Spleen (tissue), 11 donors: Measurements from ENCODE around the gene ZBTB34. TPM values are rescaled to one million over a fixed set of nuclear protein-coding genes. Genes with fewer than 3 reads are reported as not detected.

Source experiments
- DNase-seq: peaks from one replicate; pipeline ENCODE4 v3.0.0-alpha.2; 2020
- H3K27ac ChIP-seq, 8 donors: fragments of 200-600 bp; sonication (generic) in 7 of 8; 1 replicate in 4 of 8; 2 replicates in 4 of 8; pipeline versions ENCODE4 v1.5.0 to v1.8.0; 2016 to 2021; ENCODE audit warnings: inconsistent platforms in 4 of 8, mild to moderate bottlenecking in 4 of 8, moderate library complexity in 1 of 8
- H3K27me3 ChIP-seq, 7 donors: fragments of 200-600 bp; sonication (generic) in 6 of 7; replicated peaks in 1 of 7; 1 replicate in 4 of 7; 2 replicates in 3 of 7; pipeline versions ENCODE4 v1.5.0 to v1.8.0; 2016 to 2021; ENCODE audit warnings: inconsistent platforms in 3 of 7, mild to moderate bottlenecking in 1 of 7
- H3K36me3 ChIP-seq, 6 donors: fragments of 200-600 bp; sonication (generic) in 5 of 6; 1 replicate in 4 of 6; 2 replicates in 2 of 6; pipeline versions ENCODE4 v1.5.0 to v1.8.0; 2016 to 2021; ENCODE audit warnings: inconsistent platforms in 2 of 6
- H3K4me1 ChIP-seq, 6 donors: fragments of 200-600 bp; sonication (generic) in 5 of 6; 1 replicate in 3 of 6; 2 replicates in 3 of 6; pipeline versions ENCODE4 v1.5.0 to v1.8.0; 2016 to 2021; ENCODE audit warnings: inconsistent platforms in 3 of 6
- H3K4me3 ChIP-seq, 8 donors: fragments of 200-600 bp; sonication (generic) in 7 of 8; 1 replicate in 4 of 8; 2 replicates in 4 of 8; pipeline versions ENCODE4 v1.5.0 to v1.8.0; 2016 to 2021; ENCODE audit warnings: inconsistent platforms in 4 of 8, mild to moderate bottlenecking in 4 of 8, moderate library complexity in 2 of 8
- H3K9me3 ChIP-seq, 8 donors: fragments of 200-600 bp; sonication (generic) in 7 of 8; 1 replicate in 4 of 8; 2 replicates in 4 of 8; pipeline versions ENCODE4 v1.5.0 to v1.8.0; 2016 to 2021; ENCODE audit warnings: inconsistent platforms in 4 of 8
- CTCF ChIP-seq, 11 experiments: fragments of 200-600 bp in 7 of 11; fragments of 450-650 bp in 4 of 11; sonication (generic) in 4 of 11; IDR thresholded peaks in 8 of 11; conservative IDR thresholded peaks in 3 of 11; 1 replicate in 7 of 11; 2 replicates in 4 of 11; pipeline versions ENCODE4 v1.4.0 to v1.8.0; 2016 to 2021; ENCODE audit warnings: antibody characterized with exemption in 11 of 11, inconsistent platforms in 4 of 11, mild to moderate bottlenecking in 1 of 11
- POLR2A ChIP-seq, 3 donors: fragments of 450-650 bp; IDR thresholded peaks; one replicate each; pipeline ENCODE4 v1.5.1; 2017; ENCODE audit warnings: antibody characterized with exemption in 3 of 3, mild to moderate bottlenecking in 1 of 3
- POLR2AphosphoS5 ChIP-seq, 3 donors: sonication (generic); formaldehyde crosslinking; IDR thresholded peaks; one replicate each; pipeline ENCODE4 v1.5.1; 2017; ENCODE audit warnings: antibody characterized with exemption in 3 of 3
- WGBS, 5 donors: extraction: QIAGEN DNeasy Blood & Tissue Kit in 3 of 5; methylation state at CpG; one replicate each; pipeline versions ENCODE4 v1.1.5 to v1.1.7; 2013 to 2018; 5-methylcytosine and 5-hydroxymethylcytosine counted together
- intact Hi-C: fragments of 100-400 bp; cut with DNase I; formaldehyde crosslinking; loops from one replicate; pipeline ENCODE4 v1.15.0; 2023; ENCODE audit warnings: low total_unique reads
- polyA plus RNA-seq, 3 donors: library from polyadenylated mRNA; stranded (reverse); fragments of 200-250 nt; gene quantifications; one replicate each; pipeline ENCODE4 v1.2.1, GENCODE V29; 2013
- total RNA-seq, 7 donors: library from RNA; depleted of rRNA in 3 of 7; stranded (reverse); fragments of >200 nt in 3 of 7; fragmentation: NEBNext Ultra II Directional in 4 of 7; extraction: Animal tissue kit (Norgen Biotek cat#: 25700) in 4 of 7; gene quantifications; one replicate each; pipeline versions ENCODE4 v1.1.0 to v1.2.1, GENCODE V29; 2016 to 2021
- donor health status: healthy with polysubstance abuse.
- donor health status: DM: no; HTN: no; CAD: no; lungs with moderate emphysema.
- donor health status: DM: no; HTN: no; CAD: no.
- donor health status: Bipolar disorder and iron deficiency.
- donor health status: healthy.
- donor health status: DM: no; HTN: no; CAD: no.
- donor health status: DM: yes; HTN: yes; CAD: no.

ZBTB34 gene
- total and polyA plus RNA-seq, 10 donors: 2.1 to 28.9 (median 15.1) TPM

- Histone ChIP-seq H3K4me3 (no peak overlapping the region), H3K27ac (no peak overlapping the region), H3K27me3 (no peaks in the 10 kb centered on the region), H3K4me1 (no peaks in the 10 kb centered on the region), H3K9me3 (no peaks in the 10 kb centered on the region), H3K36me3 (peaks cover 0 to under 1% (median 0%) of the 10 kb centered on the region in 6 donors)
- WGBS, 5 donors: 71 to 80% (median 79%) methylated on average over 2 of the region's 2 CpGs
- intact Hi-C loops: no loop called here
- no peak for TF ChIP-seq POLR2A (IDR thresholded peaks at IDR 0.05)
- TF ChIP-seq CTCF (IDR thresholded peaks at IDR 0.05 in 8 of 11, conservative IDR thresholded peaks at IDR 0.05 in 3 of 11): no peak
- no peak for TF ChIP-seq POLR2AphosphoS5 (IDR thresholded peaks at IDR 0.05)
- DNase-seq: no peak
Measured at GRCh38 chr9:126926364-126926763, 65.9 kb downstream of the ZBTB34 start.

GRCh38 chr9:126927419-126927818 lies 67.0 kb downstream of the ZBTB34 start:
- Histone ChIP-seq H3K27me3 (no peaks in the 10 kb centered on the region), H3K9me3 (no peaks in the 10 kb centered on the region), H3K36me3 (no peaks in the 10 kb centered on the region), H3K4me3 (no peak overlapping the region), H3K4me1 (no peaks in the 10 kb centered on the region), H3K27ac (no peak overlapping the region)
- 72 to 89% (median 72%) methylated on average over 6 of the region's 6 CpGs for WGBS, 5 donors
- no peak for TF ChIP-seq POLR2A (IDR thresholded peaks at IDR 0.05)
- no peak for TF ChIP-seq CTCF (IDR thresholded peaks at IDR 0.05 in 8 of 11, conservative IDR thresholded peaks at IDR 0.05 in 3 of 11)
- TF ChIP-seq POLR2AphosphoS5 (IDR thresholded peaks at IDR 0.05): no peak
- DNase-seq: no peak
- intact Hi-C loops: no loop called here

GRCh38 chr9:126932871-126933321 lies 72.5 kb downstream of the ZBTB34 start:
- Histone ChIP-seq H3K27ac (no peak overlapping the region), H3K36me3 (no peaks in the 10 kb centered on the region), H3K4me1 (no peaks in the 10 kb centered on the region), H3K4me3 (no peak overlapping the region), H3K9me3 (peaks cover 0 to 5% (median 0%) of the 10 kb centered on the region in 8 donors), H3K27me3 (no peaks in the 10 kb centered on the region)
- TF ChIP-seq POLR2AphosphoS5 (IDR thresholded peaks at IDR 0.05) (no peak), CTCF (IDR thresholded peaks at IDR 0.05 in 8 of 11, conservative IDR thresholded peaks at IDR 0.05 in 3 of 11) (no peak), POLR2A (IDR thresholded peaks at IDR 0.05) (no peak)
- no peak for DNase-seq
- intact Hi-C loops: no loop called here
- 84 to 91% (median 88%) methylated on average over 11 of the region's 11 CpGs for WGBS, 5 donors

GRCh38 chr9:126933334-126933980 lies 73.0 kb downstream of the ZBTB34 start:
- Histone ChIP-seq H3K27ac (no peak overlapping the region), H3K9me3 (peaks cover 0 to 5% (median 0%) of the 10 kb centered on the region in 8 donors), H3K4me1 (no peaks in the 10 kb centered on the region), H3K27me3 (no peaks in the 10 kb centered on the region), H3K4me3 (no peak overlapping the region), H3K36me3 (no peaks in the 10 kb centered on the region)
- 85 to 95% (median 90%) methylated on average over 9 to 11 of the region's 11 CpGs for WGBS, 5 donors
- intact Hi-C loops: no loop called here
- TF ChIP-seq CTCF (IDR thresholded peaks at IDR 0.05 in 8 of 11, conservative IDR thresholded peaks at IDR 0.05 in 3 of 11) (no peak), POLR2A (IDR thresholded peaks at IDR 0.05) (no peak)
- DNase-seq: no peak
